LoVo (cell line): Measurements from ENCODE around the gene RAVER2.
"Not testable (repeated sequence)": the region's sequence is repeated elsewhere in the genome, so short reads cannot be mapped to it uniquely, and the experiment has no call there.

Experiments used
- DNase-seq: peaks from one replicate; pipeline ENCODE4 v3.0.0-alpha.2; 2016; ENCODE audit warnings: low spot score

RAVER2 gene

DNA sequence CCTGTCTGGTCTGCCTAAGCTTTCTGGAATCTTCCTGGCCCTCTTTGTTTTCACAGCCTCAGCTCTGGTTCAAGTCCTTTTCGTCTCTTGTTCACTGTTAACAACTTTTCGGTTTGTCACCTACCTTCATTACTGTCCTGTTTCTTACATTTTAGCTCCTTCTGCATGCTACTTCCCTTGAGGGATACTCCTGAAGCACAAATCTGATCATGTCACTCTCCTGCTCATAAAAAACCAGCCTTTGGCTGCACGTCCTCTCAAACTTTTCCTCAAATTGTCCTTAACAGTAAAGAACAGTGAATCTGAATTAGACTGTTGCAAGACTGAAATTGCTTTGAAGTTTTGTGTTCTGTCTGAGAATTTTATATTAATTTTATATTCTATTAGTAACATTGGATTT lies 3.3 kb downstream of the RAVER2 start:
- DNase-seq = no peak

DNA sequence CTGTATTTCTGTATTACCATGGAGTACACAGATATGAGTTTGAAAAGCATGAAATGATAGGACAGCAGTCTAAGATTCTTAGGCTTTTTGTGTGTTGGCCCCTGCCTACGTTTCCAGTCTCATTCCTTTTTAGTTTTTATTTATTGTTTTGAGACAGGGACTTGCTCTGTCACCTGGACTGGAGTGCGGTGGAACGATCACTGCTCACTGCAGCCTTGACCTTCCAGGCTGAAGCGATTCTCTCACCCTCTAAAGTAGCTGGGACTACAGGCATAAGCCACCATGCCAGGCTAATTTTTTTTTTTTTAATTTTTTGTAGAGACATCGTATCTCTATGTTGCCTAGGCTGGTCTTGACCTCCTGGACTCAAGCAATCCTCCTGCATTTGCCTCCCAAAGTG lies 3.8 kb downstream of the RAVER2 start:
- DNase-seq = no peak

- DNase-seq = no peak
Observed at GRCh38 chr1:64750092-64750491, 5.2 kb downstream of the RAVER2 start.

DNA sequence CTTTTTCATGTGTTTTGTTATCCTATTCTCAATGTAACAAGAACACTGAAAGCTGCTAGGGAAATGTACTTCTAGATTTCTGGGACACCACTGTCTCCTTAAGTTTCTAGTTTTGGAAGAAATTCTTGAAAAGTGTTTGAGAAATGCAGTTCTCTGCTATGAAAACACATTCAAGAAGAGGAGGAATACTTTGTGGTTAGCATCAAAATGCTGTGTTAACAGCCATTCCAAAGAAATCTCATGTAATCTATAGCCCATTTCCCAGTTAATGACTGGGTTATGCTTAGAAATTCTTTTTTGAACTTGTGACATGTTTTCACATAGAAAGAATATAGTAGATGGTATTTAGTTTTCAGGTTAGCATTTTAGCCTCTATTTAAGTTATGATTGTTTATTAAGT lies 6.0 kb downstream of the RAVER2 start:
- DNase-seq = no peak

DNA sequence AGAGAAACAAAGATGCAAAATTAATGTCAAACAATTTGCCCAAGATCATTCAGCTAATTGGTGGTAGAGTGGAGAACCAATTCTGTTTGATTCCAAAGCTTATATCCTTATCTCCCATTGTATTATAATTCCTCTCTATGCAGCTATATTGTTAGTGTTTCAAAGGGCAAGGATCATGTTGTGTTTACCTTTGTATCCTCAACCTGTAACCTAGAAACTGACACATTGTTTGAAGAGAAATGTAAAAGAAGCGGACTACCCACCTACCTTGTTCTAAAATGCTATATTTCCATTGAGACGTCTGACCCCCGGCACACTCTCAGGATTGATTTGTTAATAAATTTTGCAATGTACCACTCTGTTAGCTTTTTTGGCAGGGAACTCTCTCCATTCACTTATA lies 9.3 kb downstream of the RAVER2 start:
- DNase-seq = peak; percentile 6

DNA sequence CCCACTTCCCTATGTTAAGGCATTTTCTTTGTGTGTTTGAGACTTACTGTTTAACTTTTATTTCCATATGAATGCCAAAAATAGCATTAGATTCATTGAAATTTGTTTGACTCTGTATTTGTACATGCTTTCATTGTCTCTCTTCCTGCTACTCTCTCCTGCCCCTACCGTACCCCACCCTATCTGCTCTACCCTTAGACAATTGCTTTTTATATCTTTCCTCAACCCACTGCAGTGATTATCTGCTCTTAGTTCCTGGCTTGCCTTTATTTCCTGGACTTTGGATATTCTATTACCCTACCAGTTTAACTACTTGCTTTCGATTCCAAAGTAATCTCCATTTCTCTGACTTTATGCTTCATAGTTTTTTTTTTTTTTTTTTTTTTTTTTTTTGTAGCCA lies 10.5 kb downstream of the RAVER2 start:
- DNase-seq = peak; percentile 41

DNA sequence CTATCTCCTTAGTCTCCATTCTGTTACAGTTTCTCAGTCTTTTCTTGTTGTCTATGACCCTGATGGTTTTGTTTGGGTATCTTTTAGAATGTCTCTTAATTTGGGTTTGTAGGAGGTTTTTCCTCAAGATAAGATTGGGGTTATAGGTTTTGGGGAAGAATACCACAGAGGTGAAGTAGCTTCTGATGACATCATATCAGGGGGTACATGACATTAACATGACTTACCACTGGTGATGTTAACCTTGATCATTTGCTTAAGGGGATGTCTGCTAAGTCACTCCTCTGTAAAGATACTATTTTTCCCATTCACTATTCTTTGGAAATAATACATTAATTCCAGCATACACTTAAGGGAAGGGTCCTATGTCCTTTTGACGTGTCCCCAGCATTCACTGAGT lies 11.9 kb downstream of the RAVER2 start:
- DNase-seq = no peak

- DNase-seq = no peak
Observed at GRCh38 chr1:64757213-64757612, 12.3 kb downstream of the RAVER2 start.

DNA sequence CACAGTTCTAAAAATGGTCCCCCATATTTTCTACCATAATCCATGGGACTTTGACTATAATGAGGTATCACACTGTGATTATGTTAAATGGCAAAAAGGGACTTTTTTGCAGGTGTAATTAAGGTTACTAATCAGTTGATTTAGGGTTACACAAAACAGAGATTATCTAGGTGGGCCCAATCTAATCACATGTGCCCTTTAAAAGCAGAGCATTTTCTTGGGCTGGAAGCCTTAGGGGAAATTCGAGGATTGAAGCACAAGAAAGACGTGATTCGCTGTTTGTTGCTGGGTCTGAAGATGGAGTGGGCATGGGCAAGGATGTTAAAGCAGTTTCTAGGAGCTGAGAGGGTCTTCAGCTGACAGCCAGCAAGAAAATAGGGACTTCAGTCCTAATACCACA lies 13.4 kb downstream of the RAVER2 start:
- no peak for DNase-seq

DNA sequence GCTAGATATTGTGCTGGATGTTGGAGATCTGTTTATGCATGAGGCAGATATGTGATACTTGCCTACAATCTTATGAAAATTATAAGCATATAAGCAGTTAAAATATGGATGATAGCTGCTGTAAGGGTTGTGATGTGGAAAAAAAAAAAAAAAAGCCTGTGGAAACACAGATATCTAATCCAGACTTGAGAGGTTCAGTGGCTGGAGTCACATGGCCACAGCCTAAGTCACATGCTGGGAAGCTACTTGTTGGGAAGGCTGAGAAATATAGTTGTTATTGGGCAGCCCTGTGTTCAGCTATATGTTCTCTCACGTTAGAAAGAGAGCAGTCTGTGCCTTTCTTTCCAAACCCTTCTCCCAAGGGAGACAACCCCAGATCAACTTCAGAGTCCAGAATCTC lies 15.1 kb downstream of the RAVER2 start:
- DNase-seq = no peak

- DNase-seq = no peak
Observed at GRCh38 chr1:64765012-64765411, 20.1 kb downstream of the RAVER2 start.

- DNase-seq = no peak
Observed at GRCh38 chr1:64765826-64766225, 21.0 kb downstream of the RAVER2 start.

- no peak for DNase-seq
Observed at GRCh38 chr1:64766429-64766828, 21.6 kb downstream of the RAVER2 start.

- DNase-seq = no peak
Observed at GRCh38 chr1:64769482-64769881, 24.6 kb downstream of the RAVER2 start.

DNA sequence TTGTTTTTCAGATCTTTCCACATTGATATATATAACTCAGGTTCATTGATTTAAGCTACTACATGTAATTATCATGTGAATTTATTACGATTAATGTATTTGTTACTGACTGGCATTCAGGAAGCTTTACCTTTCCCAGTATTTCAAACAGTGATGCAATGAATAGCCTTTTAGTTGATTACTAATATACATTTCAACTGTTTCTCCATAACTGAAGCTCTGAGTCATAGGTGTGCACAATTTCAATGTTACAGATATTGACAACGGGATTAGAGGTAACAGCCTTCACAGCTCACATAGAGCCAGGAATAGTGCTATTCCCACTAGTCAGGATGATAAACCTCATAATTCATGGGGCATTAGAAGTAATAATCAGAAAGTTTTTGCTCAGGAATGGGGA lies 25.1 kb downstream of the RAVER2 start:
- DNase-seq = no peak

GRCh38 chr1:64773306-64773705 lies 28.4 kb downstream of the RAVER2 start:
- DNase-seq = not testable (repeated sequence)

GRCh38 chr1:64775113-64775512 lies 30.2 kb downstream of the RAVER2 start:
- DNase-seq = no peak

GRCh38 chr1:64782044-64782443 lies 37.2 kb downstream of the RAVER2 start:
- not testable (repeated sequence) for DNase-seq

- DNase-seq = not testable (repeated sequence)
Observed at GRCh38 chr1:64782848-64783247, 38.0 kb downstream of the RAVER2 start.

- no peak for DNase-seq
Observed at GRCh38 chr1:64790832-64791487, 46.1 kb downstream of the RAVER2 start.

DNA sequence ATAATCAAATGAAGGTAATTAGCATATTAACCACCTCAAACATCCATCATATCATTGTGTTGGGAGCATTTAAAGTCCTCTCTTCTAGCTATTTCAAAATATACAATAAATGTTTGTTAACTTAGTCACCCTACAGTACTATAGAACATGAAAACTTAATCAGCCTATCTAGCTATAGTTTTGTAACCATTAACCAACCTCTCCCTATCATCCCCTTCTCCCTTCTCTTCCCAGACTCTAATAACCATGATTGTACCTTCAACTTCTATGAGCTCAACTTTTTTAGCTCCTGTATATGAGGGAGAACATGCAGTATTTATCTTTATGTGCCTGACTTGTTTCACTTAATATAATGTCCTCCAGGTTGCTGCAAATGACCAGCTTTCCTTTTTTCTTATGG lies 54.0 kb downstream of the RAVER2 start:
- no peak for DNase-seq

GRCh38 chr1:64801851-64802523 lies 57.1 kb downstream of the RAVER2 start:
- DNase-seq = no peak

GRCh38 chr1:64809309-64809708 lies 64.4 kb downstream of the RAVER2 start:
- no peak for DNase-seq

DNA sequence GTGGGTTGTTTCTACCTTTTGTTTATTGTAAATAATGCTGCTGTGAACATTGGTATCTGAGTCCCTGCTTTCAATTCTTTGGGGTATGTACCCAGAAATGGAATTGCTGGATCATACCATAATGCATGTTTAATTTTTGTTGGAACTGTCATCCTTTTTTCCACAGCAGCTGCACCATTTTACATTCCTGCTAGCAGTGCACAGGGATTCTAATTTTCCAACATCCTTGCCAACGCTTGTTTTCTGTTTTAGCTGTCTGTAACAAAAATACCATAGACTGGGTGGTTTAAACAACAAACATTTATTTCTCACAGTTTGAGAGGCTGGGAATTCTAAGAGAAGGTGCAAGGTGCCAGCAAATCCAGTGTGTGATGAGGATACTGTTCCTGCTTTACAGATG lies 65.1 kb downstream of the RAVER2 start:
- no peak for DNase-seq
